Epithelial cell of esophagus (primary cell): ENCODE measurements around the gene GALNT6.

Experiments used
- DNase-seq: peaks from one replicate; pipeline ENCODE4 v3.0.0; 2010; ENCODE audit warnings: low read depth
- H3K4me3 ChIP-seq: 2 replicates; pipeline ENCODE4 v1.5.1; 2011; ENCODE audit warnings: mild to moderate bottlenecking, low read length, control low read depth
- TF ChIP-seq, protein P1 (sequence below): IDR thresholded peaks from 2 replicates; pipeline ENCODE4 v1.5.1; 2011; ENCODE audit warnings: low read depth, mild to moderate bottlenecking, low read length, control low read depth, inconsistent platforms; ENCODE audit not compliant: insufficient read depth; ENCODE audit errors: missing control alignments

Gene GALNT6

GRCh38 chr12:51374856-51375255 is 16.4 kb downstream of the GALNT6 start:
- DNase-seq, result no peak
- TF ChIP-seq, protein P1, sequence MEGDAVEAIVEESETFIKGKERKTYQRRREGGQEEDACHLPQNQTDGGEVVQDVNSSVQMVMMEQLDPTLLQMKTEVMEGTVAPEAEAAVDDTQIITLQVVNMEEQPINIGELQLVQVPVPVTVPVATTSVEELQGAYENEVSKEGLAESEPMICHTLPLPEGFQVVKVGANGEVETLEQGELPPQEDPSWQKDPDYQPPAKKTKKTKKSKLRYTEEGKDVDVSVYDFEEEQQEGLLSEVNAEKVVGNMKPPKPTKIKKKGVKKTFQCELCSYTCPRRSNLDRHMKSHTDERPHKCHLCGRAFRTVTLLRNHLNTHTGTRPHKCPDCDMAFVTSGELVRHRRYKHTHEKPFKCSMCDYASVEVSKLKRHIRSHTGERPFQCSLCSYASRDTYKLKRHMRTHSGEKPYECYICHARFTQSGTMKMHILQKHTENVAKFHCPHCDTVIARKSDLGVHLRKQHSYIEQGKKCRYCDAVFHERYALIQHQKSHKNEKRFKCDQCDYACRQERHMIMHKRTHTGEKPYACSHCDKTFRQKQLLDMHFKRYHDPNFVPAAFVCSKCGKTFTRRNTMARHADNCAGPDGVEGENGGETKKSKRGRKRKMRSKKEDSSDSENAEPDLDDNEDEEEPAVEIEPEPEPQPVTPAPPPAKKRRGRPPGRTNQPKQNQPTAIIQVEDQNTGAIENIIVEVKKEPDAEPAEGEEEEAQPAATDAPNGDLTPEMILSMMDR, result no peak

GRCh38 chr12:51374361-51374760 is 16.8 kb downstream of the GALNT6 start:
- no peak overlapping the region for H3K4me3 ChIP-seq
- no peak for DNase-seq
- TF ChIP-seq, protein P1, result no peak

More at GRCh38 chr12:51374856-51375255, 16.4 kb downstream of the GALNT6 start:
- H3K4me3 ChIP-seq, result no peak overlapping the region

- no peak for DNase-seq
- H3K4me3 ChIP-seq, result no peak overlapping the region
- TF ChIP-seq, protein P1, result no peak
Measured at GRCh38 chr12:51373187-51373586, 18.0 kb downstream of the GALNT6 start.

DNA sequence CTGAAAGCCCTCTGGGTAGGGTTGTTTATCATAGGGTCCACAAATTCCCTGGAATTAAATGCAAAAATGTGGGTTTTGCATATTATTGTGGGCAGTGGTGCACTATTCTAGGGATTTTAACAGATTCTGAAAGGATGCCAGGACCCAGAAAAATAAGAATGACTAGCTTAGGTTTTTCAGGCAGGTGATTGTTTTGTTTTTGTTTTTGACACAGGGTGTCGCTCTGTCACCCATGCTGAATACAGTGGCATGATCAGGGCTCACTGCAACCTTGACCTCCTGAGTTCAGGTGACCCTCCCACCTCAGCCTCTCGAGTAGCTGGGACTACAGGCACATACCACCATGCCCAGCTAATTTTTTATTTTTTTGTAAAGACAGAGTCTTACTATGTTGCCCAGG is 19.2 kb downstream of the GALNT6 start:
- H3K4me3 ChIP-seq, result no peak overlapping the region

GRCh38 chr12:51371295-51371953 is 19.8 kb downstream of the GALNT6 start:
- H3K4me3 ChIP-seq, result no peak overlapping the region
- DNase-seq, result peak; percentile 97
- TF ChIP-seq, protein P1, result no peak

More for the DNA sequence above, 19.2 kb downstream of the GALNT6 start:
- TF ChIP-seq, protein P1, result peak; percentile 5
- no peak for DNase-seq

DNA sequence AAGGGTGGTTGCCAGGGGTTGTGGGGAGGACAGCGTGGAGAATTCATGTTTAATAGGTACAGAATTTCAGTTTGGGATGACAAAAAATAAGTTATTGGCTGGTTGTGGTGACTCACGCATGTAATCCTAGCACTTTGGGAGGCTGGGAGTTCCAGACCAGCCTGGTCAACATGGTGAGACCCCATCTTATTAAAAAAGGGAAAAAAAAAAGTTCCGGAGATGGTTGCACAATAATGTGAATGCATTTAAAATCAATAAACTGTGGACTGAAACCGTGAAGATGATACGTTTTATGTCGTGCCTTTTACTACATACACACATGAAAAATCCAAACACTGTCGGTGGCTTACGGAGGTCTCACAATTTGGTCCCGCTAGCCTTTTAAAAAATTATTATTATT is 20.5 kb downstream of the GALNT6 start:
- TF ChIP-seq, protein P1, result no peak
- no peak overlapping the region for H3K4me3 ChIP-seq
- DNase-seq, result no peak

DNA sequence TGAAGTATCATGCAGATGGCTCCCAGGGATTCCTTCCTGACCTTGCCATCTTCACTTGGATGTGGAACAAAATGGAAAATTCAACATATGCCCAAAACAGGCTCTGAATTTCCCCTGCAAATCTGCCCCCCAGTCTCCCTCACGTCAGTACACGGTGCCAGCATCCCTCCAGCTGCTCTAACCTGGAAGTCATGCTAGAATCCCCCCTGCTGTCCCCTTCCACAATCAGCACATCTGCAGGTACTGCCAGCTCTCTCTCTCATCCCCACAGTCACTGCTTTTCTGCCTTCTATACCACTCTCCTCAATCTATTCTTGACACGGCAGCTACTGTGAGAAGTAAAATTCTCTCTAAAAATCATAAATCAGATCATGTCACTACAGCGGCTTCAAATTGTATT is 21.6 kb downstream of the GALNT6 start:
- TF ChIP-seq, protein P1, result no peak
- DNase-seq, result no peak
- no peak overlapping the region for H3K4me3 ChIP-seq
